HS-5 (cell line): Measurements from ENCODE around the gene HSFY1.
"Not testable (repeated sequence)": the region's sequence is repeated elsewhere in the genome, so short reads cannot be mapped to it uniquely, and the experiment has no call there.

Source experiments
- DNase-seq: peaks from one replicate; pipeline ENCODE4 v3.0.0-alpha.2; 2012; ENCODE audit warnings: low read depth

The HSFY1 gene, protein sequence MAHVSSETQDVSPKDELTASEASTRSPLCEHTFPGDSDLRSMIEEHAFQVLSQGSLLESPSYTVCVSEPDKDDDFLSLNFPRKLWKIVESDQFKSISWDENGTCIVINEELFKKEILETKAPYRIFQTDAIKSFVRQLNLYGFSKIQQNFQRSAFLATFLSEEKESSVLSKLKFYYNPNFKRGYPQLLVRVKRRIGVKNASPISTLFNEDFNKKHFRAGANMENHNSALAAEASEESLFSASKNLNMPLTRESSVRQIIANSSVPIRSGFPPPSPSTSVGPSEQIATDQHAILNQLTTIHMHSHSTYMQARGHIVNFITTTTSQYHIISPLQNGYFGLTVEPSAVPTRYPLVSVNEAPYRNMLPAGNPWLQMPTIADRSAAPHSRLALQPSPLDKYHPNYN

GRCh38 chrY:18546420-18546819, at the start of gene HSFY1:
Gene HSFY1 (plus strand): TSS chrY:18546720. CDS start chrY:18546788, 68 bp downstream.
- DNase-seq: not testable (repeated sequence)

DNA sequence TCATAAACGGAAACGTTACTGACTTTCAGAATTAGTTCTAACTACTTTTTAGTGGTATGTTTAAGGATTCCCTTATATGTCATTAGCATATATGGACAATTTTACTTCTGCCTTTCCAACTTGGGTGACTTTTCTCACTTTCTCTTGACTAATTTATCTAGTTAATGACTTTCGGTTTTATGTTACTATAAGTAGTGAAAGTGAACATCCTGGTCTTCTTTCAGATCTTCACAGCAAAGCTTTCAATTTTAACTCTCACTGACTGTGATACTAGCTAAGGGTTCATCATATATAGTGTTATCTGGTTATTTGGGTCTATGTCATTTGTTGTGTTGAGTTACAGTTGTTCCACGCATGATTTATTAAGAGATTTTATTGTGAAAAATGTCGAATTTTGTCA, 42.3 kb upstream of the HSFY1 start:
- not testable (repeated sequence) for DNase-seq

- DNase-seq: not testable (repeated sequence)
These were observed 15.4 kb upstream of the HSFY1 start for GRCh38 chrY:18530995-18531655.

- not testable (repeated sequence) for DNase-seq
These were observed 7.6 kb upstream of the HSFY1 start for GRCh38 chrY:18538952-18539351.

- DNase-seq: not testable (repeated sequence)
These were observed 6.6 kb downstream of the HSFY1 start for GRCh38 chrY:18553132-18553531.

DNA sequence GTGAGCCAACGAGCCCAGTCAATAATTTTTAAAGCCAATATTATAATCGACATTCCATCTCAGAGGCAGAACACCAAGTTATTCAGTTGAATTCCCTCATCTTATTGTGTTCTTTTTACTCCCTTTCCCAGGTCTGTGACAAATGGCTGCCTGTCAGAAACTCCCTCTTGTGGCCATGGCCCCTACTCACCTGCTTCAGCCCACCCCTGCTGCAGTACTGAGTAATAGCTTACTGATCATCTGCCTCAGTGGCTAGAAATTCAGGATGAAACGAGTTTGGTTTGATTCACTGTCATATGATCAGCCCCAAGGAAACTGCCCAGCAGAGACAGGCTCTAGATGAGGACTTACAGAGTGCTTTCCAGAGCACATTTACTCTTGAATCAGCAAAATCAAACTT, 19.4 kb downstream of the HSFY1 start:
- DNase-seq: not testable (repeated sequence)
